HEK293T (cell line): Measurements from ENCODE around the gene CLK2.

Experiments used
- CTCF ChIA-PET: fragments of 350-600 bp; formaldehyde crosslinking; extraction: SDS; loops from one replicate; lab custom pipeline; 2021; ENCODE audit warnings: antibody characterized with exemption, inconsistent platforms; lab: Yijun Ruan, JAX
- POLR2A ChIA-PET: fragments of 350-600 bp; formaldehyde crosslinking; extraction: SDS; loops from one replicate; lab custom pipeline; 2020; ENCODE audit warnings: antibody characterized with exemption, inconsistent platforms; lab: Yijun Ruan, JAX
- DNase-seq: peaks from one replicate; pipeline ENCODE4 v3.0.0; 2012; ENCODE audit warnings: mixed read lengths; ENCODE audit errors: extremely low spot score
- ARNT ChIP-seq: fragments of 450-650 bp; IDR thresholded peaks from 2 replicates; pipeline ENCODE4 v1.6.1; 2017; ENCODE audit warnings: mild to moderate bottlenecking
- BHLHE40 ChIP-seq: fragments of 450-650 bp; IDR thresholded peaks from 2 replicates; pipeline ENCODE4 v1.6.1; 2016; ENCODE audit warnings: mild to moderate bottlenecking, moderate library complexity, borderline replicate concordance
- CTBP1 ChIP-seq: fragments of 450-650 bp; IDR thresholded peaks from 2 replicates; pipeline ENCODE4 v1.6.1; 2016; ENCODE audit warnings: borderline replicate concordance
- ELF4 ChIP-seq: fragments of 450-650 bp; IDR thresholded peaks from 2 replicates; pipeline ENCODE4 v1.6.1; 2017; ENCODE audit warnings: antibody characterized with exemption
- FOXA1 ChIP-seq: fragments of 450-650 bp; IDR thresholded peaks from 2 replicates; pipeline ENCODE4 v1.6.1; 2016; ENCODE audit warnings: mild to moderate bottlenecking
- FOXK2 ChIP-seq: fragments of 450-650 bp; IDR thresholded peaks from 2 replicates; pipeline ENCODE4 v1.6.1; 2016; ENCODE audit warnings: mild to moderate bottlenecking
- HDGF ChIP-seq: fragments of 450-650 bp; IDR thresholded peaks from 2 replicates; pipeline ENCODE4 v1.6.1; 2017; ENCODE audit warnings: antibody characterized with exemption, borderline replicate concordance
- L3MBTL2 ChIP-seq: fragments of 450-650 bp; conservative IDR thresholded peaks from 2 replicates; pipeline ENCODE4 v1.6.1; 2016; ENCODE audit warnings: mild to moderate bottlenecking
- LEF1 ChIP-seq: fragments of 450-650 bp; IDR thresholded peaks from 2 replicates; pipeline ENCODE4 v1.6.1; 2017; ENCODE audit warnings: mild to moderate bottlenecking, borderline replicate concordance
- NFRKB ChIP-seq: fragments of 450-650 bp; IDR thresholded peaks from 2 replicates; pipeline ENCODE4 v1.6.1; 2016; ENCODE audit warnings: mild to moderate bottlenecking, moderate library complexity
- SP1 ChIP-seq: fragments of 450-650 bp; IDR thresholded peaks from 2 replicates; pipeline ENCODE4 v1.6.1; 2017
- SUZ12 ChIP-seq: fragments of 450-650 bp; IDR thresholded peaks from 2 replicates; pipeline ENCODE4 v1.6.1; 2016; ENCODE audit warnings: mild to moderate bottlenecking
- TARDBP ChIP-seq: fragments of 450-650 bp; IDR thresholded peaks from 2 replicates; pipeline ENCODE4 v1.6.1; 2016
- ZNF384 ChIP-seq: fragments of 450-650 bp; IDR thresholded peaks from 2 replicates; pipeline ENCODE4 v1.6.1; 2016
- TF ChIP-seq, protein P1 (sequence below): fragments of 450-650 bp; IDR thresholded peaks from 2 replicates; pipeline ENCODE4 v1.6.1; 2016

CLK2 gene

DNA sequence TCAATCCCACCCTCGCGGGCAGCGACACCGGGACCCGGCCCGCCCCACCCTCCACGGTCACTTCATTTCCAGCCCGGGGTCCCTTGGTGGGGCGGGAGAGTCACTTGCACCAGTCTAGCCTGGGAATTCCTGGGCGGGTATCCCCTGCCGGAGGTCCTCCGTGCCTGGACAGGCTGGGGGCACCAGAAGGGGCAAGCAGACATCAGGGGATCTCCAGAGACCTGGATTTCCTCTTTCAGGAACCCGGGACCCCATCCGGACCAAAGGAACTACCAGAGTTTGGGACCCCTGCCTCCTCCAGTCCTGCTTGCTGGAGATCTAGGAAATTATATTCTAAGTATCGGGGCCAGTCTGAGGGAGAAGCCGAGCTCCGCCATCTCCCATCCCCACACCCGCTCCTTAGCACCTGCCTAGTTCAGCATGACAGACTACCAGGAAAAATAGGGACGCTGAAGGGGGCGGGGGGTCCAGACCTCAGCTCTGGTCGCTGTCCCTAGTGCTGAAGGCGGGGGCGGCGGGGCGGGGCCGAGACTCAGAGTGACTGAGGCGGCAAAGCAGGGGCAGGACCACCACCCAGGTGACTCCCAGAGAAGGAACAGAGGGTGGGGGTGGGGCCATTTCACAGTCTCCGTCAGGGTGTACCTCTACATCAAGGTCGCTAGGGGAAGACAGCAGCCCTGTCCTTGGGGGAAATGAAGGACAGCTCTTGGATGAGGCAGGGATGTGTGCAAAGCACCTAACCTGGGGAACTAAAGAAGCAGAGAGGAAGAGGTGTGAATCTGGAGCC, 4.8 kb upstream of the CLK2 start:
- POLR2A ChIA-PET = interaction anchor here (1.2 to 2.4 kb wide), 7 partner anchors 15 to 44 kb away, joined by 3 to 10 read pairs (median 4); partner anchors contain the start of genes ENTREP3 and FDPS
- peak; percentile 68 for DNase-seq
- CTCF ChIA-PET = interaction anchor here (0.5 to 1.4 kb wide), 8 partner anchors 20 to 291 kb away, joined by 3 to 11 read pairs (median 4); no protein-coding TSS in a partner anchor
- TF ChIP-seq TARDBP (no peak), FOXK2 (no peak), BHLHE40 (no peak)
- TF ChIP-seq, protein P1, sequence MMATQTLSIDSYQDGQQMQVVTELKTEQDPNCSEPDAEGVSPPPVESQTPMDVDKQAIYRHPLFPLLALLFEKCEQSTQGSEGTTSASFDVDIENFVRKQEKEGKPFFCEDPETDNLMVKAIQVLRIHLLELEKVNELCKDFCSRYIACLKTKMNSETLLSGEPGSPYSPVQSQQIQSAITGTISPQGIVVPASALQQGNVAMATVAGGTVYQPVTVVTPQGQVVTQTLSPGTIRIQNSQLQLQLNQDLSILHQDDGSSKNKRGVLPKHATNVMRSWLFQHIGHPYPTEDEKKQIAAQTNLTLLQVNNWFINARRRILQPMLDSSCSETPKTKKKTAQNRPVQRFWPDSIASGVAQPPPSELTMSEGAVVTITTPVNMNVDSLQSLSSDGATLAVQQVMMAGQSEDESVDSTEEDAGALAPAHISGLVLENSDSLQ = no peak

DNA sequence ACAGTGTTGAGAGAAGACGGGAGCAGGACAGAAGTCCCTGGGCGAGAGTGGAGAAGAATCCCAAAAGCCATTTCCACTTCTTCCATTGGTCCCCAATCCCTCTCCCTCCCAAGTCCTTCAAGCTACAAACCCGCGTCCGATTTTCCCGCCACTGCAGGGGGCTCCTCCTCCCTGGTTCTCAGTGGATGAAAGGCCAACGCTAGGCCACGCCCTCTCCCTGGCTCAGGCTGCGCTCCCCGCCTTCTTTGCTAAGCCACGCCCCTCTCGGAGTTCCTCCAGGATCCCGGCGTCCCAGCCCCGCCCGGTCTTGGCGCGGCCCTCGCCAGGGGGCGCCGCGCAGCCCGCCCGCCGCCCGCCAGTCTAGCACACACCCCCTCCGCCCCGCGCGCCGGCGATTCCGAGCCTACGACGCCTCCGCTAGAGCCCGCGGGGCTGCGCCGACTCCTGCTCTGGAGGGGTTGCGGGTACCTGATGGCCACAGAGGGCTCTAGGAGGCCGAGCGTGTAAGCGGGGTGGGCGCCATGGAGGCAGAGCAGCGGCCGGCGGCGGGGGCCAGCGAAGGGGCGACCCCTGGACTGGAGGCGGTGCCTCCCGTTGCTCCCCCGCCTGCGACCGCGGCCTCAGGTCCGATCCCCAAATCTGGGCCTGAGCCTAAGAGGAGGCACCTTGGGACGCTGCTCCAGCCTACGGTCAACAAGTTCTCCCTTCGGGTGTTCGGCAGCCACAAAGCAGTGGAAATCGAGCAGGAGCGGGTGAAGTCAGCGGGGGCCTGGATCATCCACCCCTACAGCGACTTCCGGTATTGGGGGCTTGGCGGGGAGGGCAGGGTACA, 4.0 kb upstream of the CLK2 start, which contains the start of gene HCN3:
Gene HCN3 (plus strand): TSS at position 394 of the 832 bp plus-strand sequence. CDS start 128 bp downstream, at position 522.
- TF ChIP-seq, protein P1 = no peak
- peak; percentile 94 for TF ChIP-seq L3MBTL2
- peak; percentile 100 for DNase-seq
- CTCF ChIA-PET = interaction anchor here (0.6 to 3.0 kb wide), 11 partner anchors 10 to 890 kb away, joined by 3 to 14 read pairs (median 4); no protein-coding TSS in a partner anchor
- POLR2A ChIA-PET = interaction anchor here (0.6 to 2.4 kb wide), 15 partner anchors 10 to 466 kb away, joined by 3 to 14 read pairs (median 5); partner anchors contain the start of genes FDPS, KRTCAP2 and SCAMP3

DNA sequence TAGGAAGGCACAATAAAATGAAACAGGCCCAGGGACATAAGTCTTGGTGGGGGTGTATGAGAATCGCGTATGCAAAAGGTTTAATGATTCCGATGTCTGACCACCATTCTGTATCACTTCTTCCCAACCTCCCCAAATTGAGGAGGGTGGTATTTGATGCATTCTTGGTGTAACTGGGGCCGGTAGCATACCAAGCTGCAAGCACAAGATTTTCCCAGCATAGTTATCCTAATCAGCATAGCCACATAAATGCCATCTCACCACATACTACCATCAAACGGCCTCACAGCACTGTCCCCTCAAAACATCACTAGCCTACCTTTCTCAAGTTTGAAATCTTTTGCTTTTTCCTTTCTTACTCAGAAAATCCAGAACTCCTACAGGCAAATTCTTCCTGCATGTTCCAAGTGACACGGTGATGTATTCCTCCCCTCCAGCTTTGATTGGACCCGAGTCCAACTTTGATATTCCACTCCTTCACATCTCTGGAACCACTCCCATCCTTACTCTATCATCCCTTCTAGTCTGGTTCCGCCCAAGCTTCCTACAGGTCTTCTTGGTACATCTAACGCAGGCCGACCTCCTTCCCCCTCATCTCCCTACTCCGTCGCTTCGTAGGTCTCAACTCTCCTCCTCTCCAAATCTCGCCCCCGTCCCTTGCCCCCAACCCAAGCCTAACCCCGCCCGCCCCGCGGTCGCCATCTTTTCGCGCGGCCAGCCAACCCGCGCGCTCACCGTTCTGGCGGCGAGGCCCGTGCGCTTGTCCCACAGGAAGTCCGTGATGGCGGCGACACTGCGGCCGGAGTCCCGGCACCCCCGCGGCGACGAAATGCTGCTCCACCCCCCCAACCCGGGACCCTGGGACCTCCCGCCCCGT, 600 bp downstream of the CLK2 start:
- peak; percentile 66 for DNase-seq
- CTCF ChIA-PET = interaction anchor here (0.6 to 2.3 kb wide), 3 partner anchors 22 to 182 kb away, joined by 3 to 15 read pairs (median 3); no protein-coding TSS in a partner anchor
- TF ChIP-seq, protein P1 = peak; percentile 53; the same call in 1 of the 2 replicates
- TF ChIP-seq FOXA1 = no peak
- TF ChIP-seq CTBP1 = no peak
- TF ChIP-seq ZNF384 = no peak
- POLR2A ChIA-PET = interaction anchor here (0.7 to 4.2 kb wide), 24 partner anchors 9 to 337 kb away, joined by 3 to 37 read pairs (median 5); partner anchors contain the start of genes ASH1L, ENTREP3, FDPS and MSTO1

DNA sequence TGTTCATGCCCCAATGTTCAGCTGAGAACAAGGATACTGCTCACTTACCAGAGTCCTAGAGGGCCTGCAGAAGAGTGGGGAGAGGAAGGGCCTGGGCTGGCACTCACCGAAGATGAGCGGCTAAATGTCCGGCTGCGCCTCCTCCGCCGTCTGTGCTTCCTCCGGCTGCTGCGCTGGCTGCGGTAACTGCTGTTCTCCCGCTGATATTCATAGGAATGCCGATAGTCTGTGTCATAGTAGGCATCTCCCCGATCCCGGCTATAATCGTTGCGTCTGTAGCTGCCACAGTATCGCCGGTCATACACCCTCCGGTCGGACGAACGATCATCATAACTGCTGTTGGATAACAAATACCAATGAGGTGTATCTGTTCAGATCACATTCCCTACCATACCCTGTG, 3.9 kb downstream of the CLK2 start:
- POLR2A ChIA-PET = no interaction called here
- TF ChIP-seq FOXK2 = no peak
- DNase-seq = no peak
- CTCF ChIA-PET = no interaction called here

DNA sequence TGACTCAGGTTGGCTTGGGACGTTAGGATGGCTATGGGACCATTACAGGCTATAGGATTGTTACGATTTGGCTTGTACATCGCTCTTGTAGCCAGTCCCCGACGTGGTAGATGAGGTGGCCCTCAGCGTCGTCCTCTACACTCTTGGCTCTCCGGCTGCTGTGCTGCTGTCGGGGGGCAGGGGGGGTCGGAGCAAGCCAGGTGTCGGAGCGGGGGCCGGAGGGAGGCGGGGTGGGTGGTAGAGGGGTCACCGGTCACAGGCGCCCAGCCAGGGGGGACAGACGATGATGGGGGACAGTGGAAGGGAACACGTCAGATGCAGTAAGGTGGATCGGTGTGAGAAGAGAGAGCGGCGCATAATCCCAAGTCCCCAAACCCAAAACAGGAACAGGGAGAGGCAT, 4.7 kb downstream of the CLK2 start:
- ChIA-PET CTCF (no interaction called here), POLR2A (no interaction called here)
- TF ChIP-seq LEF1 (no peak), HDGF (no peak), SUZ12 (no peak), ARNT (no peak), NFRKB (no peak), TARDBP (no peak), FOXK2 (no peak), ELF4 (no peak), SP1 (no peak), BHLHE40 (no peak)
- no peak for DNase-seq

DNA sequence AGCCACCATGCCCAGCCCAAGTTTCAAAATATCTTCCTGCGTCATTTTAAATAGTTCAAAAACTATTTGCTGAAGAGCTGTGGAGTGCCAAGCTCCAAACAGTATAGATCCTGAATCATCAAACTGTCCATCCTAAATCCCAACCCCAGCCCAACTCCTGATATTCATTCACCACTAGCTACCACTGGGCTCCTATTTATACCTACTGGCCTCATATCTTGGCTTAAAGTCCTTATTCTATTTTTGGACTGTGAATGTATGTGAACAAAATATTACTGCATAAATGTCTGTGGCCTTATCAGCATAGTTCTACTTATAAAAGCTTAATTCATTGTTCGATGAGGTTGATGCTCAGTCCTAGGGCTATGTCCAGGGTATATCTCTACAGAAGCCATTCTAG, 5.9 kb downstream of the CLK2 start:
- ChIA-PET CTCF (interaction anchor here (0.9 kb wide), 1 partner anchor 9 kb away, joined by 3 read pairs; no protein-coding TSS in a partner anchor), POLR2A (interaction anchor here (0.7 to 4.2 kb wide), 5 partner anchors 11 to 58 kb away, joined by 3 to 25 read pairs (median 11); partner anchors contain the start of gene ENTREP3)
- TF ChIP-seq FOXA1 (no peak), TARDBP (no peak)
- no peak for DNase-seq
